DMS153 treated with DMSO at 0.1 percent for 48 hours (cell line): Measurements from ENCODE around the gene STOM.

Source experiments
- DNase-seq: peaks from one replicate; lab custom pipeline; 2025; ENCODE audit not compliant: unreplicated experiment; lab: John Stamatoyannopoulos, UW

STOM gene

DNA sequence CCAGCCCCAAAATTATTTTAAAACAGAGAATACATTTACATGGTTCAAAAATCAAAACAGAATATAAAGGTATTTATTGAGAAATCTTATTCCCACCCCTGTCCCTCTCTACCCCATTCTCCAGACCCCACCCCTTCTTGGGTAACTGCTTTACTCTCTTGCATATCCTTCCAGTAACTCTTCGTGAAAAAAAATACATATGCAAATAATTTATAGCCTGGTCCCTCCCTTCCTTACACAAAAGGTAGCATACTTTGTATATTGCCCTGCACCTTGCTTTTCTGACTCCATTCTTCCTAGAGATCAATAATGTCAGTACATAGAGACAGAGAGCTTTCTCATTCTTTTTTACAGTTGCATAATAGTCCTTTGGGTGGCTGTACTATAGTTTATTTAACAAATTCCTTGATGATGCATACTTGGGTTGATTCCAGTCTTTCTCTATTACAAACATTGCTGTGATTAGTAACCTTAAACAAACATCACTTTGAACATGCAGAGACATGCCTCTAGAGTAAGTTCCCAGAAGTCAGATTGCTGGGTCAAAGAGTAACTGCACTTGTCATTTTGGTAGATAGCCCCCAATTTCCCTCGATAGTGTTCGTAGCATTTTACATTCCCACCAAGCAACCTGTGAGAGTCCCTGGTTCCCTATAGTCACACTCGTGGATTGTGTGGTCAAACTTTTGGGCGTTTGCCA lies 47.9 kb downstream of the STOM start:
- no peak for DNase-seq

DNA sequence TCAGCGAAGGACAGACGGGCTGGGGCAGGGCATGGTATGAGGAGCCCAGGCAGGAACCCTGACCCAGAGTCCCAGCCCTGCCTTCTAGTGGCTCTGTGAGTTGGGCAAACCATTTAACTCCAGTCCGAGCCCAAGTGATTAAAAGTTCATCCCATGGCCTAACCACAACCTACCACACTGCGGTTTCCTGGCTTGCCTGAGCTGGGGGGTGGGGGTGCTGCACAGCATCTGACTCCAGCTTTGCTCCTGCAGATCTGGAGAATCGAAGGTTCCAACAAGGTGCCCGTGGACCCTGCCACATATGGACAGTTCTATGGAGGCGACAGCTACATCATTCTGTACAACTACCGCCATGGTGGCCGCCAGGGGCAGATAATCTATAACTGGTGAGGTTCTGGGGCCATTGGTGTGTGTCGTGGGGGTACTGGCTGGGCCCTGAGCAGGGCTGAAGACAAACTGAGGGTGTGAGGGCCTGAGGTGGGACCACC lies 49.0 kb downstream of the STOM start:
- DNase-seq: no peak

- no peak for DNase-seq
Observed at GRCh38 chr9:121319383-121319780, 50.7 kb downstream of the STOM start.

GRCh38 chr9:121318631-121319382 lies 51.2 kb downstream of the STOM start:
- DNase-seq: no peak

DNA sequence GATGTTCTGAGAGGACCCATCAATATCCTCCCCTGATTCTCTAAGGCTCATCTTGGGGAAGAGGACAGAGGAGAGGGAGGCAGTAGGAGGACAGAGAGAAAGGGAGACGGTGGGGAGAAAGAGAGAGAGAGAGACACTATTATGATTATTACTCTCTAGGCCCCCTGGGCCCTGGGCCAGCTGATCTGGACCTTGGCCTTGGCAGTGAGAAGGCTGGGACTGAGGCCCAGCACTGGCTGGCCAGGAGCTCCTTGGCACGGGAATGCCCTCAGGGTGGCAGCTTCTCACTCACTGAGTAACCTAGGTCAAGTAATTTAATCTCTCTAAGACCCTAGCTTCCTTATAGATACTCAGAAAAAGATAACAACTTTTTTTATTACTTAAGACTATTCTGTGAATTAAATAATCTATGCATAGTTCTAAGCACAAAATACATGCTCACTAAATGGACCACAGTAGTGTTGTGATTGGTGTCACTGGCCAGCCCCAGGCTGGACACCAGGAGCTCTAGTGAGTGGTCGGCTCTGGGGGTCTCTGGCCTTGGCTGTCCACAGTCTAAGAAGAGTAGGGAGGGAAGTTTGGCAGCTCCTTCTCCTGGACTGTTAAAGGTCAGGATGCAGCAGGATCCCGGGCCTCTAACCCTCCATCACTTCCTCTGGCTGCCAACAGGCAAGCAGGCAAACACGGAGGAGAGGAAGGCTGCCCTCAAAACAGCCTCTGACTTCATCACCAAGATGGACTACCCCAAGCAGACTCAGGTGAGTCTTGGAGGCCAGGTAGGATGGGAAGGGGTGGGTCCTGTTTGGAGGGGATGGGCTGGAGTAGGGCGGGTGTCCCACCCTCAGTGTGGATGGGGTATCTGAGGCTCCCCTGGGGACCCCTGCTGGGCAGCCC lies 52.1 kb downstream of the STOM start:
- DNase-seq: no peak

- DNase-seq: no peak
Observed at GRCh38 chr9:121316852-121317373, 53.1 kb downstream of the STOM start.

DNA sequence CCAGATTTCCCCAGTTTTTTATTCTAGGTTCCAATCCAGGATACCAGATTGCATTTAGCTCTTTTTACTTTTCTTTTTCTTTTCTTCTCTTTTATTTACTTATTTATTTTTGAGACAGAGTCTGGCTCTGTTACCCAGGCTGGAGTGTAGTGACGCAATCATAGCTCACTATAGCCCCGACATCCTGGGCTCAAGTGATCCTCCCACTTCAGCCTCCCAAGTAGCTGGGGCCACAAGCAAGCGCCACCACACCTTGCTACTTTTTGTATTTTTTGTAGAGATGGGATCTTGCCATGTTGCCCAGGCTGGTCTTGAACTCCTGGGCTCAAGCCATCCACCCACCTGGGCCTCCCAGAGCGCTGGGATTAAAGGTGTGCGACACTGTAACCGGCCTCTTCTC lies 53.7 kb downstream of the STOM start:
- DNase-seq: no peak

DNA sequence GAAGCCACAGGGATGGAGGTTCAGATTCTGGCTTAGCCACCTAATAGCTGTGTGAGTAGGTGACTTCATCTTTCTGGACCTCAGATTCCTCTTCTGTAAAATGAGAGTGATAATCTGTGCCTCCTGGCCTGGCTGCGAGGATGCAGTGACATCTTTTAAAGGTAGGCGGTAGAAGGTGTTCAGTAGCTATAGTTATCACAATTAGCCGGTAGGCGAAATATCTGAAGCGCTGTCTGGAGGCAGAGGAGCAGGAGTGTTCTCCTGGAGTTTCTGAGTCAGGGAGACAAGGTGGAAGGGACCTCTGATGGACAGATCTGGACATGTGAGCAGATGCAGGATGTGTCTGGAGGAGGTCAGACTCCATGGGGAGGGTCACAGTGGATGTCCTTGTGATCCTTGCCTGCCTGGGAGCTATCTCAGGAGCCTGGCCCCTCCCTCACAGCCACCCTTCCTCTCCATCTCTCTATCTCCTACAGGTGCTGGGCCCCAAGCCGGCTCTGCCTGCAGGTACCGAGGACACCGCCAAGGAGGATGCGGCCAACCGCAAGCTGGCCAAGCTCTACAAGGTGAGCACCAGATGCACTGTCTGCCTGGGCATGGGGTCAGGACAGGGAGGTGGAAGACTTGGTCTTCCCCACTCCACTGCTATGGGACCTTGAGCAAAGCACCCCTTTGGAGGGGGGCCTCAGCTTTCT lies 56.4 kb downstream of the STOM start:
- no peak for DNase-seq

DNA sequence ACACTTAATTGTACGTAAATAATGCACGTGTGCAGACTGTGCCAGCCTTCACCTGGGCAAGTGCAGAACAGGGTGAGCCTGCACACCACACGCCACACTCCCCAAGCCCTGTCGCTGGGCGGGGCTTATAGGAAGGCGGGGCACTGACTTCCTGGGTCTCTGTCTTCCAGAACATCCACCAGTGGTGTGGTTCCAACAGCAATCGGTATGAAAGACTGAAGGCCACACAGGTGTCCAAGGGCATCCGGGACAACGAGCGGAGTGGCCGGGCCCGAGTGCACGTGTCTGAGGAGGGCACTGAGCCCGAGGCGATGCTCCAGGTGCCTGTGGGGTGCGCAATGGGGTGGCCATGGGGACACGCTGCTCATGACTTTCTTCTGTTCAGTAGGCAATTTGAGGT lies 57.9 kb downstream of the STOM start:
- no peak for DNase-seq

DNA sequence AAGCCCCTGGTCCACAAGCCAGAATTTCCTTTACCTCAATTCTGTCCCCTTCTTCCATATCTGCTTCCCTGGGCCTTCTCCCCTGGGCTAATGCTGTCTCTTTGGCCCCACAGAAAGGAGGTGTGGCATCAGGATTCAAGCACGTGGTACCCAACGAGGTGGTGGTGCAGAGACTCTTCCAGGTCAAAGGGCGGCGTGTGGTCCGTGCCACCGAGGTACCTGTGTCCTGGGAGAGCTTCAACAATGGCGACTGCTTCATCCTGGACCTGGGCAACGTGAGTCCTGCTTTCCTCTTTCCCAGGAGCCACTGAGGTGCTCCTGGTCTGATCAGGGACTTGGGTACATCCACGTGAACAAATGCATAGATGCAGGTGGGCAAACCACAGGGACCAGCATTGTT lies 59.5 kb downstream of the STOM start:
- no peak for DNase-seq

DNA sequence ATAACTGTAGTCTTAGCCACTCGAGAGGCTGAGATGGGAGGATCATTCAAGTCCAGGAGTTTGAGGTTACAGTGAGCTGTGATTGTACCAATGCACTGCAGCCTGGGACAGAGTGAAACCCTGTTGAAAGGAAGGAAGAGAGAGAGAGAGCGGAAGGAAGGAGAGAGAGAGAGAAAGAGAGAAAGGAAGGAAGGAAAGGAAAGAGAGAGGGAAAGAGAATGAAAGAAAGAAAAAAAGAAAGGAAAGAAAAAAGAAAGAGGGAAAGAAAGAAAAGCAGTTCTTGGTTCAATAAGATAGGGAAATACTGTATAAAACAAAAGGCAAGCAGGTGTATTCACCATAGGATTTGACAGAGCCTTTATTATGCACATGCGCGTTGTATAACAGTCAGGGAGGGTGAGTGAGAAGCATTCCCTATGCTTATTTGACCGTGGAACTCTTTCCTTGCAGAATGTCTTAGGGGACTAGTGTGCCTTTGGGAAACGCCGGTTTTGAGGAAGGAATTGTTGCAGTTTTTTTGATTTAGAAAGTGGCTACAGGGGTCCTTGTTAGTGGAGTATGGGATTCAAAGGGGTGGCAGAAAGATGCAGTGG lies 60.1 kb downstream of the STOM start:
- DNase-seq: no peak

DNA sequence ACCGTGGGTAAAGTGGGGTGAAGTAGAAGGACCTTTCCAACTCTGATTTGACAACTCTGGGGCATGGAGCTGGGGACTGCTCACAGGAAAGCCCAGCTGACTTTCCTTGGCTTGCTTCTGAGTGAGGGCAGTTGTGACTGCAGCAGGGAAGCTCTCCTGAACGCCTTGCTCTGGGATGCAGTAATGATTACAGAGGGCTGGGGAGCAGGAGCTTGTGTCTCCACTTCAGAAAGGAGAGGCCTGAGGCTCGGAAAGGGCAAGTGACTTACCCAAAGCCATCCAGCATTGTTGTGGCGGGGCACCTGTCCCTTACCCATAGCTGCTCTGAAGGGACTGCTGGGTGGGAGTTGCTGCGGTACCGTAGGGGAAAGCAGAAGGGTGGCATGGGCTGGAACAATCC lies 60.9 kb downstream of the STOM start:
- no peak for DNase-seq

DNA sequence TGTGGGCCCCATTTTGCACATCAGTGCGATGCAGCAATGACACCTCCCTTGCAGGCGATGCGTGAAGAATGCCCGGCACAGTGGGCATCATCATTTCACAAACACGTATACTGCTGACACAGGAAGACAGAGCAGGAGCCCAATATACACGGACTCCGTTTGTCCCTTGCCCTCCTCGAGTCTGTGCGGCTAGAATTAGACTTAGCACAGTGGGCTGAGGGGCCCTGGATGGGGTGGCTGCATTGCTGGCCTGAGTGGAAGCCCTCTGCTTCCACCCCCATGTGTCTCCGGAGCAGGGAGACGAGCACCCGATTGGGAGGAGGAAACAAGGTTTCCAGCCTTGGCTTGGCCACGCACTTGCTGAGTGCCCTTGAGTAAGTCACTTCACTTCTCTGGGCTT lies 61.3 kb downstream of the STOM start:
- no peak for DNase-seq

DNA sequence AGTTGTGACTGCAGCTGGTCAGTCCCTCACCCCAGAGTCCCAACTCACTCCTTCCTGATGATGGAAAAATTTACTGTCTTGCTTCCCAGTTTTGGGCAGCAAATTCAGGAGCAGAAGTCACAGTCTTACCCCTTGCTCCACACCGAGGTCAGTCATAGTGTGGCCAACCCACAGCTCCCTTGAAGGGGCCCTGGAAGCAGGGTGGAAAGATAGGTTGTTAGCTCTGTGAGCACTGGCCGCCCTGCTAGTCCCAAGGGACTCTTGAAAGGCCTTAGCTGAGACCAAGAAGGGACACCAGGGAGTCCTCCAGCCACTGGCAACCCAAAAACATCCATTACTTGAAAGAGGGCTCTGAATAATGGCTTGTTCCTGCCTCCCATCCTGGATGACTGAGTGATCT lies 62.1 kb downstream of the STOM start:
- DNase-seq: no peak

- DNase-seq: no peak
Observed at GRCh38 chr9:121305269-121305994, 64.6 kb downstream of the STOM start.

DNA sequence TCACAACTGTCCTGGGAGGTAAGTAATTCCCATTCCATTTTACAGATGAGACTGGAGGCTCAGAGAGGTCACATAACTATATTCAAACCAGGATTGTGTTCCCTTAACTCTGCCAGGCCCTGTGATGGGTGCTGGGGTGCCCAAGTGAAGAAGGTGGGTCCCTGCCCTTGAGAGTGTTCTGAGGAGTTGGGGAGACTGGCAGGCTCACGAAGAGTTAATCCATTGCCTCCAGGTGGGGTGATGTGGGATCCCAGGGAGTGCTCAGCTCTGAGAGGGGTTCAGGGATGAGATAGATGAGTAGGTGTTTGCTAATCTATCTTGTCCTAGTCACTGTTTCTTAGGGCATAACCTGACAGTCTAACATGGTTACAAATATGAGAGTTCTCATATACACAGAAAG lies 65.3 kb downstream of the STOM start:
- no peak for DNase-seq

DNA sequence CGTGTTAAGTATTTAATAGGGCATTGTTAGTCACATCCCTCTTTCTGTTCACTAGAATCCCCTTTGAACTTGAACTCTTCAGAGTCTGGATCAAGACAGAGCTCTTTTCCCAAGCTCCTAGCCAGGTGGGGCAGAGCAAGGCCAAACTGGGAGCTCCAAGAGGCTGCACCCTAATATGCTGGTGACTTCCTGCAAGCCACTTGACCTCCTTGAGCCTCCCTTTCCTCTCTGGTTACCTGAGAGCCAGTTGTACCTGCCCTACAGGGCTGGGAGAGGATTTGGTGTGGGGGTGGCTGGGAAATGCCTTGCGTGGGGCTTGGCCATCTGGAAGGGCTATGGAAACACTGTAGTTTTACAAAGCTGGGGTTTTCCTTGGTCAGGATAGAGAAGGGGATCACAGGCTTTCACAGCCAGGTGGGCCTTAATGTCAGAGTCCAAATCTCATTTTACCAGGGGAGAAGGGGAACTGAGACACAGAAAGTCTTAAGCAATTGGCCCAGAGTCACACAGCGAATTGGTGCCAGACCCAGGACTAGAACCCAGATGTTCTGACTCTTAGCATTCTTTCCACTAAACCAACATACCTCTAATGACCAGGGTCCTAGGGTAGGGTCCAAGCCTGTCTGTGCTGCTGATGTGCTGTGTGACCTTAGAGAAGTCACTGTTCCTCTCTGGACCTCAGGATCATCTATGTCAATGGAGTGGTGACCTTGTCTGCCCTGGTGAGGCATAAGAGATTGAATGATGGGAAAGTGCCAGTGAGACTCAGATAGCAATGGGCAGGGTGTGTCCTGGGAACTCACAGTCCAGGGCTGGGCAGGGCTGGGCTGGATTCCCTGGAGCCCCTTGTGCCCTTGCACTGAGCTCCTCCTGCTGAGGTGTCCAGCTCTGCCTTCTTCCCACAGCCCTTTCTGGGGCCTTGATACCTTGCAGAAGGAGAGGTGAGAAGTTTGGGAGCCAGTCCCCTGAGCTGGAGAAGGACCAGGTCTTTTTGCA lies 66.3 kb downstream of the STOM start:
- DNase-seq: no peak

- no peak for DNase-seq
Observed at GRCh38 chr9:121302786-121303185, 67.3 kb downstream of the STOM start.

- DNase-seq: no peak
Observed at GRCh38 chr9:121302341-121302740, 67.7 kb downstream of the STOM start.
